K562 treated with DMSO at 1 percent for 48 hours (cell line): ENCODE measurements around the gene CYP4F12. TPM values are rescaled to one million over a fixed set of nuclear protein-coding genes. Genes with fewer than 3 reads are reported as not detected.

Experiments
- total RNA-seq: library from RNA; unstranded; fragments of 300-600 nt; gene quantifications from 2 replicates; pipeline ENCODE4 v1.2.3, GENCODE V29; 2022; ENCODE audit warnings: low replicate concordance; ENCODE audit errors: extremely low read depth

Gene CYP4F12, protein sequence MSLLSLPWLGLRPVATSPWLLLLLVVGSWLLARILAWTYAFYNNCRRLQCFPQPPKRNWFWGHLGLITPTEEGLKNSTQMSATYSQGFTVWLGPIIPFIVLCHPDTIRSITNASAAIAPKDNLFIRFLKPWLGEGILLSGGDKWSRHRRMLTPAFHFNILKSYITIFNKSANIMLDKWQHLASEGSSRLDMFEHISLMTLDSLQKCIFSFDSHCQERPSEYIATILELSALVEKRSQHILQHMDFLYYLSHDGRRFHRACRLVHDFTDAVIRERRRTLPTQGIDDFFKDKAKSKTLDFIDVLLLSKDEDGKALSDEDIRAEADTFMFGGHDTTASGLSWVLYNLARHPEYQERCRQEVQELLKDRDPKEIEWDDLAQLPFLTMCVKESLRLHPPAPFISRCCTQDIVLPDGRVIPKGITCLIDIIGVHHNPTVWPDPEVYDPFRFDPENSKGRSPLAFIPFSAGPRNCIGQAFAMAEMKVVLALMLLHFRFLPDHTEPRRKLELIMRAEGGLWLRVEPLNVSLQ
- not detected in 2 replicates for total RNA-seq

GRCh38 chr19:15672580-15673175 is at the start of gene CYP4F12:
Gene CYP4F12, plus strand, starts transcription at chr19:15673087. Its CDS starts 443 bp downstream, at chr19:15673530.

GRCh38 chr19:15640294-15640903 is 32.5 kb upstream of the CYP4F12 start, which contains the start of gene CYP4F3:
Gene CYP4F3, plus strand, starts transcription at chr19:15640897. Its CDS starts 519 bp downstream, at chr19:15641416.

GRCh38 chr19:15727724-15728123 is 54.8 kb downstream of the CYP4F12 start, which contains the start of gene OR10H2:
Gene OR10H2, plus strand, starts transcription at chr19:15728024. Its CDS starts 20 bp downstream, at chr19:15728044.

DNA sequence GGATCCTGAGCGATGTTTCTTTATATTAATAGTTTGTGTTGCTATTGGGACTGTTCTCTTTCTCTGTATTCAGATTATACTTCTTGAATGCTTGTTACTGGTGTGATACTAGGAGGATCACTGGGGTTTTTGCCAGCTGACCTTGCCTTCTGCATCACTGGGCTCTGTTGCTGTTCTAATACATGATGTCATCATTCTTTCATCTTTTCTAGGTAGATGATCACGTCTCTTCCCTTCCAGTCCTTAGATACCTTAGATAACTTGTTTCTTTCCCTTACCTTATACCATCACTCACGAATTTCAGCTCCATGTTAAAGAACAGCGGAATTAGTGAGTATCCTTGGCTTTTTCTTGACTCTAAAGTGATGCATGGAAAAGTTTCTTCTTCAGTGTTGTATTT is 64.8 kb downstream of the CYP4F12 start, which contains the start of gene OR10H3:
OR10H3 (plus strand) TSS at position 264 of the 400 bp plus-strand sequence. CDS start 3,408 bp downstream, outside the sequence.

Other genes starting within 250 kb of the CYP4F12 start
- not detected in 2 replicates for gene WIZ, start 223.1 kb upstream of the CYP4F12 start, total RNA-seq
- gene RASAL3, start 208.5 kb upstream of the CYP4F12 start, total RNA-seq = not detected in 2 replicates
- gene PGLYRP2, start 193.6 kb upstream of the CYP4F12 start, total RNA-seq = not detected in 2 replicates
- not detected in 2 replicates for gene CYP4F22, start 164.6 kb upstream of the CYP4F12 start, total RNA-seq
- not detected in 2 replicates for gene CYP4F8, start 57.9 kb upstream of the CYP4F12 start, total RNA-seq
- gene CYP4F3, start 32.2 kb upstream of the CYP4F12 start, total RNA-seq = not detected in 2 replicates
- gene OR10H2, start 54.9 kb downstream of the CYP4F12 start, total RNA-seq = not detected in 2 replicates
- not detected in 2 replicates for gene OR10H3, start 64.9 kb downstream of the CYP4F12 start, total RNA-seq
- gene OR10H5, start 114.6 kb downstream of the CYP4F12 start, total RNA-seq = not detected in 2 replicates
- gene OR10H1, start 142.6 kb downstream of the CYP4F12 start, total RNA-seq = not detected in 2 replicates
- gene CYP4F2, start 225.0 kb downstream of the CYP4F12 start, total RNA-seq = not detected in 2 replicates